IPS DF 19.7 (cell line): Measurements from ENCODE around the gene DSG2.
"Not testable (repeated sequence)": the region's sequence is repeated elsewhere in the genome, so short reads cannot be mapped to it uniquely, and the experiment has no call there.

Experiments used
- DNase-seq: peaks from one replicate; pipeline ENCODE4 v3.0.0-alpha.2; 2013; ENCODE audit warnings: low read depth, low spot score

The DSG2 gene

GRCh38 chr18:31497836-31498573, at the start of gene DSG2:
DSG2 (plus strand) TSS chr18:31498177; CDS start chr18:31498252, 75 bp downstream.
- DNase-seq, result no peak

DNA sequence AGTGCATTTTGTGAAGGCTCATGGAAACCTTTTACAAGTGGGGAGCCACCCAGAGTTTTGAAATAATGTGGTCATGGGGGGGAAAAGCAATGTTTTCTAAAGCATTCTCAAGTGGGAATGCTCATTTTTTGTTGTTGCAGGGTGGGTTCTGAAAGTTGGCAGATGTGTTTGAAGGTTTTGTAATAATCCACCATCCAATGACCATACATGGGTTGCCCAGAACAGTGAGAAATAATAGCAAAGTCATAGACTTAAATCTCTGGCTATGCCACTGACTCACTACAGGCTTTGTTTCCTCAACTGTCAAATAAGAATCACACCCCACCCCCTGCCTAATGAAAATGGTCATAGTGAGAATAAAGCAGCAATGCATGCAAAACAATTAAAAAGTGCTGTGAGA, 47.6 kb upstream of the DSG2 start:
- DNase-seq, result no peak

GRCh38 chr18:31451625-31452024, 46.4 kb upstream of the DSG2 start:
- DNase-seq, result no peak

DNA sequence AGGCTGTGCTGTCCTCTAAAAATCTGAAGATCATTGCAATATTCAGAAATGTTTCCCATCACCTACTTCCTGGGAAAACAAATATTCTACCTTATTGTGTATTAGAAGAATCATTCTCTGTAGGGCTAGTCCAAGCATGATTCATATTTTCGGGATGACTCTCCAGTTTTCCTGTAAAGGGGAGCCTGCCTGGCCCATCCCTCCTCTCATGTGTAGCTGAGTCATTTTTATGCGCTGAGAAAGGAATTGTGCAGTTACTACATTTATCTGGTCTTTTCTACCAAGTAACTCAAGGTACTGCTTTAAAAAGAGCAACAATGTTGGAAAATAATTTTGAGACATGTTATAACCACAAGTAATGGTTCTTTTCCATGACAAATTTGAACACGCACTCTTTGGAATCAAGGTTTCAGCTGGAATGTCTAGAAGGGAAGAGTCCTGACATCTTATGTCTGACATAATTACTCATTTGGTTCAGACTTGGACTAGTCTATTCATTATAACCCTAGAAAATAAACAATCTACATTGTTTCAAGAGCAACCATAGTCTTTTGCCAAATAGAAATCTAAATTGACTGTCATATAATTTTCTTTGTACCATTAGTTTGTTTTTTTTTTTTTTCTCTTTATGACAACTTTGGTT, 43.8 kb upstream of the DSG2 start:
- no peak for DNase-seq

GRCh38 chr18:31469629-31470028, 28.3 kb upstream of the DSG2 start:
- no peak for DNase-seq

DNA sequence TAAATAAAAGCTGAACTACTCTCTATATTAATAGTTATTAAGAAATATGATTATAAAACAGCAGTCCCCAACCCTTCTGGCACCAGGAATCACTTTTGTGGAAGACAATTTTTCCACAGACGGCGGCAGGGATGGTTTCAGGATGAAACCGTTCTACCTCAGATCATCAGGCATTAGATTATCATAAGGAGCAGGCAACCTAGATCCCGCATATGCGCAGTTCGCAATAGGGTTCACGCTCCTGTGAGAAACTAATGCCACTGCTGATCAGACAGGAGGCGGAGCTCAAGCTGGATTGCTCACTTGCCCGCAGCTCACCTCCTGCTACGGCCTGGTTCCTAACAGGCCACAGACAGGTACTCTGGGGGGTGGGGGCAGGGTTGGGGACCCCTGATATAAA, 19.3 kb upstream of the DSG2 start:
- no peak for DNase-seq

- DNase-seq, result no peak
Observed at GRCh38 chr18:31482051-31482450, 15.9 kb upstream of the DSG2 start.

- no peak for DNase-seq
Observed at GRCh38 chr18:31483396-31483795, 14.6 kb upstream of the DSG2 start.

DNA sequence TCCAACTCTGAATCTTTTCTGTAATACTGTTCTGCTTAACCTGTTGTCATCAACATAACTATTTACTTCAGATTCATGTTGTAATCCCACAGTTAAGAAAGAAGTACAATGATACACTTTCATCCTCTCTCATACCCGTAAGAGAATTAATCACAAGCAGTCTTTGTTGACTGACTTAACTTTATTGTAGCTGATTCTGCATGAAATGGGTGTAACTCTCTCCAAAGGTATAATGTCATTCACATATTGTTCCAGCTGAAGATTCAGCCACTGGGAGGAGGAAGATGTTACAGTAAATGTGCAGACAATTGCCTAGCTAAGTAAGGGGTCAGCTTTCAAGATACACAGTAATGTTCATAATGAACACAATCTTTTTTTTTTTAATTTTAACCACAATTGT, 13.5 kb upstream of the DSG2 start:
- DNase-seq, result no peak

DNA sequence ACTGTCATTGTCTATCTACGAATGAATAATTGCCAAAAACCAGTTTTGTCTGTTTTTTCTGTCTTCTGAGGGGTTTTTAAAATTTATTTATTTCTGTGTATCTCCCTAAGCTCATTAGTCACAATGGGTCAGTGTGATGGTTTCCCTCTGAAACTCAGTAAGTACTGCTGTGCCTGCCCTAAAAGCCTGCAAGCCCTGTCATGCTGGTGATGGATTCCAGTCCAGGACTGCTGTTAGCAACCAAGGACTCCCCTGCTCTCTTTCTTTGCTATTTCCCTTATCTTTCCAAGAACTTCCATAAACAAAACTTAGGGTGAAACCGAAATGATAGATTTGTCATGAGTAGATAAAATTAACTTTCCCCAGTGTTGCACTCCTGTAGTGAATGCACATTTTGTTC, 11.8 kb upstream of the DSG2 start:
- no peak for DNase-seq

DNA sequence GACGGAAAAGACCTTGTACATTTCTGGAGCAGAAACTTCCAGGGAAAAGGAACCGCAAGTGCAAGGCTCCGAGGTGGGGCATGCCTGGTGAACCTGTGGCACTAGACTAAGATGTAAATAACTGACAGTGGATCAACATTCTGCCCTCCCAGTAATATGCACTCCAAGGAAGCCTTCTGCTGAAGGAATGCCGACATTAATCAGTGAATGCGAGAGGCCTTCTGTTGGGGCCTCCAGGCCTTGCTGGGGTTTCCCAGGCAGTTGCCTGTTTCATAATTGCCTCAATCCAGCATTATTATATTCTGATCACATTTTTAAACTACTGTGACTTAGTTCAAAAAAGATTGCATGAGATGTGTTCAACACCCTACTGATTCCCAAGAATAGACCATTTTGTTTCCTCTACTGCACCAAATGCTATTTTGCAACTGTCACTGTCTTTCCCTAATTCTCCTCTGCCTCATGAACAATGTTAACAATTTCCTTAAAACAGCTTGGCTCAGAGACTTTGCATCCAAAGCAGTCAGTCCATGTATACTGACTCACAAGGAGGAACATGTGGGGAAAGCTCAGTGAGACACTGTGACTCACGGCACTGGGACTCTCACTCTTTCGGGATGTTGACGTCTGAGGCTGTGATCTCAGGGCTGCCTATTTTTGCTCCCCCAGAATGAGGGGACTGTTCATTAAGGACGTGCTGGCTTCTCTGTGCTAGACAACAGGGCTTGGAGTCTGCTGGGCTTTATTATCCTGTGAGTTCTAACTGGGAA, 10.5 kb upstream of the DSG2 start:
- DNase-seq, result no peak

DNA sequence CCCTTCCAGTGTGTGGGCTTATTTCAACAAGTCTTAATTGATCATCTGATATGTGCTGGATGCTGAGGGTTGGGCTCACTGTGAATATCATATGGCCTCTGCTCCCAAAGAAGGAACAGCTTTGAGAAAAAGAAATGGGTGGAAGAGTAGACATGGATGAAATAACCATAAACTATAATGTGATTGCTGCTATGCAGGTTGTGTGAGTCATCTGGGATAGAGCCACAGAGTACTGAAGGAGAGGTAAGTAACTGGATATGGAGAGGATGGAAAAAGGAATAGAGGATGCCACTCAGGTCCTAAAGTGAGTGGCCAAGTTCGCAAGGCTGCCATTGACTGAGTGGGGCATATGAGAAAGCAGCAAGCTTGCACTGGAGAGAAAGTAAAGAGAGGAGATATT, 8.7 kb upstream of the DSG2 start:
- DNase-seq, result no peak

GRCh38 chr18:31490387-31490786, 7.6 kb upstream of the DSG2 start:
- DNase-seq, result no peak

DNA sequence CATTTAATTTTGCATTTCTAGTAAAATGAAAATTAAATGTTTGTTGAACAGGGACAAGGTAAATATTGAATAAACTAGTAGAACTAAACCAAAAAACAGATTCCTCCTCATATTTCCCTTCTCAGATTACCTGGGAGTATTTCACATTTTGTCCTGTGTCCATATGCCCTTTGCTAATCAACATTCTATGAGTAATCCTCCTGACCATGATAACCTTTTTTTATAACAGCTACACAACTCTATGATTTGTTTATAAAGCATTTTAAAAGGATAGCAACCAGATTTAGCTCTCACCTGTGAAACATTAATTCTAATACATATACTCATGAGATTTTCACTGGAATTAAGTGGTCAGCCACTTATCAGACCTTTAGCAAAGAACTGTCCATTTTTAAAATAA, 7.1 kb upstream of the DSG2 start:
- no peak for DNase-seq

GRCh38 chr18:31491586-31491985, 6.4 kb upstream of the DSG2 start:
- no peak for DNase-seq

- DNase-seq, result no peak
Observed at GRCh38 chr18:31492671-31493070, 5.3 kb upstream of the DSG2 start.

- DNase-seq, result no peak
Observed at GRCh38 chr18:31493171-31493570, 4.8 kb upstream of the DSG2 start.

DNA sequence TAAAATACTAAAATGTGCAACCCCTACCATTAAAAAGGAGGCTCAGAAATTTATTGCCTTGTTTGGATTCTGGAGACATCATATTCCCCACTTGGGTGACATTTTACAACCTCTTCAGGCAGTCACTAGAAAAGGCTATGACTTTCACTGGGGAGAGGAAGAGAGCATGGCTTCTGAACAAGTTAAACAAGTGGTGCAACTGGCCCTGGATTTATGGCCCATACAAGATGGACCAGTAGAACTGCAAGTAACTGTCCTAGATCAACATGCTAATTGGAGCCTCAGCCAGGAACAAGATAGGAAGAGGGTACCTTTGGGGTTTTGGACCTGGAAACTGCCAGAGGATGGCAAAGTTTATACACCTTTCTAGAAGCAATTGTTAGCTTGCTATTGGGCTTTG, 4.0 kb upstream of the DSG2 start:
- no peak for DNase-seq

DNA sequence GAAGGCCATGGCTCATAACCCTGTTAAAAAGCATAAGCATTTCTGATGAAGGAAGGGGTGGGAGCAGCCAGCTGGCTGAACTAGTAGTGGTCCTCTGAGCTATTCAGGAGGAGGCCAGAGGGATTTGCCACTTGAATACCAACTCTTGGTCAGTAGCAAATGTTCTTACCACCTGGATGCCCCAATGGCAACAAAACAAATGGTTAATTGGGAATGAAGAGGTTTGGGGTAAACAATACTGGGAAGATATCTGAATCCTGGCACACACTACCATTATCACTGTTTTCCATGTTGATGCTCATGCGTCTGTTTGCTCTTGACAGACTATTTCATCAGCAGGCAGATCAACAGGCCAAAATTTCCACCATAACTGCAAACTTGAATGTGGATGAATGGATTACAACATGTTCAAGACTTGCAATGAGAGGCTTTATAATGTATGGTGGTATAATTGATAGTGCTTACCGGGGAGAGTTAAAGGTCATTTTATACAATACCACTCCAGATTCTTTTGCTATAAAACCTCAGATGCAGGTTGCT, 3.2 kb upstream of the DSG2 start:
- not testable (repeated sequence) for DNase-seq

- DNase-seq, result no peak
Observed at GRCh38 chr18:31497404-31497835, 557 bp upstream of the DSG2 start.

DNA sequence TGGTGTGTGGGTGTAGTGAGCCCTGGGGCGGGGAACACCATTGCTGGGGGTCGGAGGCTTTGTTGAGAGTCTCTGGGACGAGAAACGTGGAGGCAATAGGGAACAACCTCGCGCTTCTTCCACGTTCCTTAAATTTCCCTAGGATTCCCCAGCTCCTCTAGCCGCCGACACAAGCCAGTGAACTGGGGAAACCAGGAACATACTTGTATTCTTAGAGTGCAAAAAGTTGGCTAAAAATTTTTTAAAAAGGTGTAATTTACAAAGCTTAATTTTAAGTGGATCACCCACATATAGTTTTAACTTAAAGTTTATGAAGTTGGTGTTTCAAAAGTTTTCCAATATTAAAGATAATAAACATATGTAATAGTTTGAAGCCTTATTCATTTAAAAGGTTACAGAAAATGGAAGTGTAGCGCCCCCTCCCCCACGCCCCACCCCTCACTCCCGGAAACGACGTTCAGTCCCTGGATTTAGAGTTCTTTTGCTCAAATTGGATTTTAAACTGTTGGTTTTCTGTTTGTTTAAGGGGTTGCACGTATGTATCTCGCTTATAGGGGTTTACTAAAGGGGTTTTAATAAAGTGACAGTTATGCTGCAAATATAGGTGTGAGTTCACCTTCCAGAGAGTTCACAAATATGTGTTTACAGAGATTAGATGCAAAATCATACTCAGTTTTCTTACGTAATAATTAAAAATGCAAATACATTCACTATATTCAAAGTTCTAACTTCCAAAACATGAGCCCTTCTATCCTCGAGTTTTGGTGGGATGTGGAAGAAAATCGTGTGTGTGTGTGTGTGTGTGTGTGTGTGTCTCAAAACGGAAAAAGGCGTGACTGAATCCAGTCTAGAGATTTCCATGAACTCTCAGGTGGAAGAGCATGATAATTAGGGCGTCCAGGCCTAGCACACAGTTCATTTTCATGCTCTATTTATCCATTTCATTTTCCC, 872 bp downstream of the DSG2 start:
- DNase-seq, result no peak
